Measurements from ENCODE around the gene CASKIN1. TPM values are rescaled to one million over a fixed set of nuclear protein-coding genes. Genes with fewer than 3 reads are reported as not detected.

Gene CASKIN1
- total RNA-seq, 4 donors from 2014 or later: under 0.01 to 0.14 TPM; not detected in 2

DNA sequence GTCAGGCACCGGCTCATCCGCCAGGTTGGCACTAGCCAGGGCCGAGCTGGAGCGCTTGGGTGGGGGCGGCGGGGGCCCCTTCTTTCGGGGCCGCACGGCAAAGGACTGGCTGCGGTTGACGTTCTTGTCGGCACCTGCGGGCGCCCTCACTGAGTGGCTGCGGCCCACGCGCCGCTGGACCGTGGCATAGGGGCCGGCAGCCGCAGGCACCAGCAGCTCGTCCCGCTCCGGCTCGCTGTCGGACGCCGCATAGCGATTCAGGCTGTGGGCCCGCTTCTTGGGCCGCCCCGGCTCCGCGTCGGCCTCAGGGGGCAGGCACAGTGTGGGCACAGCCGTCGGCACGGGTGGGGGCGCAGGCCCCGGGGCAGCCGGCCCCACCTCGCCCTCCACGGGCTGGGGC lies 15.9 kb downstream of the CASKIN1 start:
- no peak overlapping the region for H3K27ac ChIP-seq
- no peaks in the 10 kb centered on the region for H3K4me1 ChIP-seq
- H3K9me3 ChIP-seq: no peaks in the 10 kb centered on the region
- intact Hi-C loops (cut with DNase I; ENCODE audit: low total_unique reads) (no loop called here), in situ Hi-C loops (cut with MboI; ENCODE audit: low pct_ligation_motif_present in 1 of 4, low pct_unique_long_range_greater_than_20kb in 1 of 4, low sequenced_read_pairs in 3 of 4) (loop anchor here in 1 of 4 donors (25.0 kb wide), 1 partner anchor 307 kb away; the partner anchor contains the start of gene TBC1D24)
- peaks cover 9% of the 10 kb centered on the region for H3K27me3 ChIP-seq
- H3K36me3 ChIP-seq: peaks cover 0 to 18% (median 6%) of the 10 kb centered on the region in 4 donors
- no peak overlapping the region for H3K4me3 ChIP-seq
- 99% methylated on average over 34 of the region's 43 CpGs; no CpG with 5 or more reads in 1 of the 2 donors for WGBS, 2 donors (ENCODE audit: low coverage in 1 of 2)
- TF ChIP-seq POLR2AphosphoS5 (IDR thresholded peaks at IDR 0.05) (no peak), EP300 (IDR thresholded peaks at IDR 0.05; ENCODE audit: low read depth) (no peak), POLR2A (IDR thresholded peaks at IDR 0.05) (no peak)
- TF ChIP-seq, protein P1, sequence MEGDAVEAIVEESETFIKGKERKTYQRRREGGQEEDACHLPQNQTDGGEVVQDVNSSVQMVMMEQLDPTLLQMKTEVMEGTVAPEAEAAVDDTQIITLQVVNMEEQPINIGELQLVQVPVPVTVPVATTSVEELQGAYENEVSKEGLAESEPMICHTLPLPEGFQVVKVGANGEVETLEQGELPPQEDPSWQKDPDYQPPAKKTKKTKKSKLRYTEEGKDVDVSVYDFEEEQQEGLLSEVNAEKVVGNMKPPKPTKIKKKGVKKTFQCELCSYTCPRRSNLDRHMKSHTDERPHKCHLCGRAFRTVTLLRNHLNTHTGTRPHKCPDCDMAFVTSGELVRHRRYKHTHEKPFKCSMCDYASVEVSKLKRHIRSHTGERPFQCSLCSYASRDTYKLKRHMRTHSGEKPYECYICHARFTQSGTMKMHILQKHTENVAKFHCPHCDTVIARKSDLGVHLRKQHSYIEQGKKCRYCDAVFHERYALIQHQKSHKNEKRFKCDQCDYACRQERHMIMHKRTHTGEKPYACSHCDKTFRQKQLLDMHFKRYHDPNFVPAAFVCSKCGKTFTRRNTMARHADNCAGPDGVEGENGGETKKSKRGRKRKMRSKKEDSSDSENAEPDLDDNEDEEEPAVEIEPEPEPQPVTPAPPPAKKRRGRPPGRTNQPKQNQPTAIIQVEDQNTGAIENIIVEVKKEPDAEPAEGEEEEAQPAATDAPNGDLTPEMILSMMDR (IDR thresholded peaks at IDR 0.05): no peak
- DNase-seq: no peak

DNA sequence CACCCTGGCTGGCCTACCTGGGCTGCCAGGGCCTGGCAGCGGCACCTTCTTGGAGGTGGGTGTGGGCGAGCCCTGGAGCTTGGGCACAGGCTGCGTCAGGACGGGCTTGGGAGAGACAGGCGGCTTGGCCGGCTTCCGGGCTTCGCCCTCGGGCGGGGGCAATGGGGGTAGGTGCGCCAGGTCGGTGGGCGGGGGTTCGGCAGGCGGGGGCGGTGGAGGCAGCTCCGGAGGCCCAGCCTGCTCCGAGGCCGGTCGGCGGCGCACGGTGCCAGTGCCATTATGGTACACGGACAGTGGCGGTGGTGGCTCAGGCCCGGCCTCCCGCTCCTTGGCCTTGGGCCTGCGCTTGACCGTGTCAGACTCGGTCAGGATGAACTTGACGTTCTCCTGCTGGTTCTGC lies 16.8 kb downstream of the CASKIN1 start:
- in situ Hi-C loops (cut with MboI; ENCODE audit: low pct_ligation_motif_present in 1 of 4, low pct_unique_long_range_greater_than_20kb in 1 of 4, low sequenced_read_pairs in 3 of 4) (loop anchor here in 1 of 4 donors (25.0 kb wide), 1 partner anchor 308 kb away; the partner anchor contains the start of gene TBC1D24), intact Hi-C loops (cut with DNase I; ENCODE audit: low total_unique reads) (no loop called here)
- Histone ChIP-seq H3K27ac (no peak overlapping the region), H3K9me3 (no peaks in the 10 kb centered on the region), H3K4me1 (no peaks in the 10 kb centered on the region), H3K36me3 (peaks cover 0 to 21% (median 7%) of the 10 kb centered on the region in 4 donors), H3K4me3 (no peak overlapping the region), H3K27me3 (peaks cover under 1% of the 10 kb centered on the region)
- 95% methylated on average over 31 of the region's 31 CpGs; no CpG with 5 or more reads in 1 of the 2 donors for WGBS, 2 donors (ENCODE audit: low coverage in 1 of 2)
- no peak for TF ChIP-seq POLR2AphosphoS5 (IDR thresholded peaks at IDR 0.05)
- TF ChIP-seq EP300 (IDR thresholded peaks at IDR 0.05; ENCODE audit: low read depth): no peak
- TF ChIP-seq POLR2A (IDR thresholded peaks at IDR 0.05): no peak
- TF ChIP-seq, protein P1 (IDR thresholded peaks at IDR 0.05): no peak
- no peak for DNase-seq

DNA sequence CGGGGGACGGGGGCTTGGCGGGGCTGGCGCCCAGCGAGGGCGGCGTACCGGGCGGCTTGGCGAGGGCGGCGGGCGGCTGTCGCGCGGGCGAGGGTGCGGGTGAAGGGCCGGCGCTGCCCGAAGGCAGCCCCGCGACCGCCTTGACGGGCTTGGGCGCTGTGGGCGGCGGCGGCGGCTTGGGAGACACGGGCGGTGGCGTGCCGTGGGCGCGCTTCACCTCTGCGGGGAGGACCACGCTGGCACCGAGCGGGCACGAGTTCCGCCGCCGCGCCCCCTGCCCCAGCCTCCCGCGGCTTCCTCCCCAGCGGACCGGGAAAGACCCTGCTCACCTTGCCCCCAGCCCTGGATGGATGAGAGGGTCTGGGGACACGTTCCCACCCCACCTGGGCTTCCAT lies 17.3 kb downstream of the CASKIN1 start:
- no peaks in the 10 kb centered on the region for H3K9me3 ChIP-seq
- H3K27ac ChIP-seq: no peak overlapping the region
- TF ChIP-seq, protein P1 (IDR thresholded peaks at IDR 0.05): no peak
- TF ChIP-seq EP300 (IDR thresholded peaks at IDR 0.05; ENCODE audit: low read depth) (no peak), POLR2A (IDR thresholded peaks at IDR 0.05) (no peak)
- H3K4me3 ChIP-seq: no peak overlapping the region
- H3K36me3 ChIP-seq: peaks cover 0 to 21% (median 8%) of the 10 kb centered on the region in 4 donors
- 86% methylated on average over 50 of the region's 50 CpGs; no CpG with 5 or more reads in 1 of the 2 donors for WGBS, 2 donors (ENCODE audit: low coverage in 1 of 2)
- no peak for DNase-seq
- in situ Hi-C loops (cut with MboI; ENCODE audit: low pct_ligation_motif_present in 1 of 4, low pct_unique_long_range_greater_than_20kb in 1 of 4, low sequenced_read_pairs in 3 of 4) (loop anchor here in 1 of 4 donors (25.0 kb wide), 1 partner anchor 308 kb away; the partner anchor contains the start of gene TBC1D24), intact Hi-C loops (cut with DNase I; ENCODE audit: low total_unique reads) (no loop called here)
- H3K4me1 ChIP-seq: no peaks in the 10 kb centered on the region
- H3K27me3 ChIP-seq: no peaks in the 10 kb centered on the region

DNA sequence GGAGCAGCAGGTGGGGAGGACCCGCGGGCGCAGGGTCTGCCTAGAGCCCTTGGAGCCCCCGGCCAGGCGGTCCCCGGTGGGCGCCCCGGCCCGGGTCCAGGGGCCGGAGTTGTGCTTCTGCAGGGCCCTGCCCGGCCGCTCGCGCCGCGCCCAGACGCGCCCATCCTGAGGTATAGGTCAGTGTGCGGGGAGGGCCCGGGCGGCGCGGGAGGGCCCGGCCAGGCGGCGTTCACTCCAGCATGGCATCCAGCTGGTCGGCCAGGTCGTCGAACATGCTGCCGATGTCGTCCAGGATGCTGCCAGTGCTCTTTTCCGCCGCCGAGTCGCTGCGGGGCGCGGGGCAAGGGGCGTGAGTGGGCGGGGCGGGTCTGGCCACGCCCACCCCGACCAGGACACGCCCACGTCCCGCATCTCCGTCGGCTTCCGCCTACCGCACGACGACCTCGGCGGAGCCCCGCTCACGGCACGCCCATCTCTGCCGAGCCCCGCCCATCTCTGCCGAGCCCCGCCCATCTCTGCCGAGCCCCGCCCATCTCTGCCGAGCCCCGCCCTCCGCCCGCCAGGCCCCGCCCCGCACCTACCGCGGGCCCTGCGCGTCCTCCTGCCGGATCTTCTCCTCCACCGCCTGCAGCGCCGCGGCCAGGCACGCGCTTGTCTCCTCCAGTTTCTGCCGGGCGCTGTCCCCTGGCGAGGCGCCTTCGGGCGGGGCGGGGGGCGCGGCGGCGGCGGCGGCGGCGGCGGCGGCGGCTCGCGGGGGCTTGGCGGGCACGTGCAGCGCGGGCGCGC lies 17.9 kb downstream of the CASKIN1 start:
- in situ Hi-C loops (cut with MboI; ENCODE audit: low pct_ligation_motif_present in 1 of 4, low pct_unique_long_range_greater_than_20kb in 1 of 4, low sequenced_read_pairs in 3 of 4): loop anchor here in 1 of 4 donors (25.0 kb wide), 1 partner anchor 309 kb away; the partner anchor contains the start of gene TBC1D24
- H3K27ac ChIP-seq: no peak overlapping the region
- intact Hi-C loops (cut with DNase I; ENCODE audit: low total_unique reads): no loop called here
- DNase-seq: no peak
- H3K27me3 ChIP-seq: no peaks in the 10 kb centered on the region
- WGBS, 2 donors (ENCODE audit: low coverage in 1 of 2): 55% methylated on average over 75 of the region's 106 CpGs; no CpG with 5 or more reads in 1 of the 2 donors
- no peak overlapping the region for H3K4me3 ChIP-seq
- H3K9me3 ChIP-seq: no peaks in the 10 kb centered on the region
- TF ChIP-seq POLR2AphosphoS5 (IDR thresholded peaks at IDR 0.05): no peak
- TF ChIP-seq, protein P1 (IDR thresholded peaks at IDR 0.05): no peak
- no peak for TF ChIP-seq EP300 (IDR thresholded peaks at IDR 0.05; ENCODE audit: low read depth)
- no peaks in the 10 kb centered on the region for H3K4me1 ChIP-seq
- peaks cover 0 to 23% (median 11%) of the 10 kb centered on the region in 4 donors for H3K36me3 ChIP-seq
